ENCODE measurements around the gene CPNE4.
"Not testable (repeated sequence)": the region's sequence is repeated elsewhere in the genome, so short reads cannot be mapped to it uniquely, and the experiment has no call there.

CPNE4 gene

DNA sequence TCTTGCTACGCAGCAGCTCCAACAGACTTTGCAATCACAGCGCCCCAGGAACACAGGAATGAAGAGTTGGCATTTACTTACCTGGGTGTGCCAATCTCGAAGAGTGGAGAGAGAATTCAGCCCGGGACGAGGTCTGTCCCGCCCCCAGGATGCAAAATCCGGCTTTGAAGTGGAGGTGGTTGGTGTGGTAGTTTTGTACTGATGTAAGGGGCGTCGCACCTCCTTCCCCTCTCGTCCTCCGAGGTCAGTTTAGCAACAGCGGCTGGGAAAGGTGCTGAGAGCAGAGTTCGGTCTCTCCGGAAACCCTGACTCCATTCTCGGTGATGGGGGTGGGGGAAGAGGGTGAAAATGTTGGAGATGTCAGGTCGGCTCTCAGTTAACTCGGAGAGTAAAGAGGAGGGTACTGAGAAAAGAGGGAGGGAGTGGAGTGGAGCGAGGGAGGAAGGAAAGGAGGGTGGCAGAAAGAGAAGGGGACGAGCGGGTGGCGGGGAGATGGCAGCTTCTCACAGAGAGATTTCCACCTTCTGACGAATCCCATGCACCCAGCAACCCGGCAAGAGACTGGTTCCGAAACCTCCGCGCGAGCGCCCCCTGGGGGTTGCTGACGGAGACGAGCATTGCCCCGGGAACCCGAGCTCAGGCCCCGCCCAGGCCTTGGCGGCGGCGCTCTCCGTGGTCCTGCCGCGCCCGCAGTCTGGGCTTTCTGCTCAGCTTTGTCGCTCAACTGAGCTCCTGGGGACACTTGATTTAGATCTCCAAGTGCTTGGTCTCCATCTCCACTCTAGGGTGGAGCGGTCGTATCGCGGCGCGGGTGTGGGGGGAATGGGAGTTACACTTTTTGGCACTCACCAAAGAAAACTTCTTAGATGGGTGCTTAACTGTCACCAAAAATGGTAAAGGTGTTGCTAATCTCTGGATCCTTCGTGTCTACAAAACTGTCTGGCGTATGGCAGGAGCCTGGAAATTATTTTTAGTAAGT is at the start of gene CPNE4:
TSS of gene CPNE4 (minus strand) at position 529 of the 979 bp plus-strand sequence.
- no peaks in the 10 kb centered on the region for H3K9me3 ChIP-seq (ENCODE audit: low read length)
- H3K36me3 ChIP-seq (ENCODE audit: insufficient read depth, low read length), result no peaks in the 10 kb centered on the region
- peaks cover 16 to 29% of the 10 kb centered on the region in 2 donors for H3K27me3 ChIP-seq (ENCODE audit: control insufficient read depth in 1 of 2, insufficient read depth in 2 of 2, low read length in 2 of 2)
- H3K9ac ChIP-seq (ENCODE audit: low read length), result no peak within 1 kb of the TSS
- H3K4me3 ChIP-seq (ENCODE audit: low read depth in 1 of 2, low read length in 2 of 2), result no peak within 1 kb of the TSS
- H3K4me1 ChIP-seq (ENCODE audit: insufficient read depth, low read length), result no peaks in the 10 kb centered on the region
- no peak within 1 kb of the TSS for H3K27ac ChIP-seq (ENCODE audit: low read depth, low read length)

DNA sequence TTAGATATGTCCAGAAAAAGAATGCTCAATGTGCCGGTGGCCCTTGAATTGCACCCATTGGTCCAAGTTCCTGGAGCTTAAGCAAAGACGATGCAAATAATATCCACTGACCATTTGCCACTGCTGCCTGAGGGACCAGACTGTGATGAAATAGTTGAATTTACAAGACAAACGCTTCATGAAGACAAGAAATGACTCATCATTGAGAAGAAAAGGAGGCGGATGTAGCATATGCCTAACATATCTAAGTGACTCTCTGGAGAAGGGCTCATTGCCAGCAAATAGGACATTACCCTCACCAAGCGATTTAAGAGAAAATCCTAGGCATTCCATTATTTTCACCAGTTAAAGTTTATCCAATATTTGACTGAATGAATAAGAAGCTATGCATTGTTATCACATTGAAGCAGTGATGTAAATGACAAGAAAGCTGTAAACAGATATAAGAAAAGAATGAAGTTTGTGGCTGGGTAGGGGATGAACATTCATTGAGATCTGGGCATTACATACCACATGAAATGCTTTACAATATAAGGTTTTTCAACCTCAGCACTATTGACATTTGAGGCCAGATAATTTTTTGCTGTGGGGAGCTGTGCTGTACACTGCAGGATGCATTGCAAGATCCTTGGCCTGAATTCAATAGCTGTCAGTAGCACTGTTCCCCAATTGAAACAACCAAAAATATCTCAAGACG is 48.9 kb upstream of the CPNE4 start:
- Histone ChIP-seq H3K9me3 (ENCODE audit: low read length) (no peaks in the 10 kb centered on the region), H3K27ac (ENCODE audit: low read depth, low read length) (no peak overlapping the region), H3K36me3 (ENCODE audit: insufficient read depth, low read length) (no peaks in the 10 kb centered on the region)

DNA sequence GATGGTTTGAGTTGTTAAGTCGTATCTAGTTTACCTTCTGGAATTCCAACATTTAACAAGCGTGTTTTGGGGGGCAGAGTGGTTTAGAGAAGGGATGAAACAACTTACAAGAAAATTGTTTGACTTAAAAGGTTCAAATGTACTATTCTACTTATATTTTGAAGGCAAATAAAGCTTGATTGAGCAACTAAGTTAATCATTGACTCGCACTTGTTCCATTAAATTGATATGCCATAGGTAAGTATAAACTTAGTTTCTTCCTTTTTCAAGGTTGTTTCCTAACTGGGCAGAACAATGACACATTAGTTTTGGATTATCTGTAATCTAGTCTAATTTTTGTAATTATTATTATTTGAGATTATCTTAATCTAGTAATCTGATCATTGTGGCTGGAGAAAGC is 48.3 kb upstream of the CPNE4 start:
- no peaks in the 10 kb centered on the region for H3K9me3 ChIP-seq (ENCODE audit: low read length)
- no peaks in the 10 kb centered on the region for H3K4me1 ChIP-seq (ENCODE audit: insufficient read depth, low read length)
- H3K9ac ChIP-seq (ENCODE audit: low read length), result no peak overlapping the region
- no peaks in the 10 kb centered on the region for H3K36me3 ChIP-seq (ENCODE audit: insufficient read depth, low read length)
- H3K27me3 ChIP-seq (ENCODE audit: control insufficient read depth in 1 of 2, insufficient read depth in 2 of 2, low read length in 2 of 2), result no peaks in the 10 kb centered on the region
- no peak overlapping the region for H3K4me3 ChIP-seq (ENCODE audit: low read depth in 1 of 2, low read length in 2 of 2)
- H3K27ac ChIP-seq (ENCODE audit: low read depth, low read length), result no peak overlapping the region

More for the DNA sequence above, 48.9 kb upstream of the CPNE4 start:
- Histone ChIP-seq H3K27me3 (ENCODE audit: control insufficient read depth in 1 of 2, insufficient read depth in 2 of 2, low read length in 2 of 2) (no peaks in the 10 kb centered on the region), H3K9ac (ENCODE audit: low read length) (no peak overlapping the region), H3K4me3 (ENCODE audit: low read depth in 1 of 2, low read length in 2 of 2) (no peak overlapping the region), H3K4me1 (ENCODE audit: insufficient read depth, low read length) (no peaks in the 10 kb centered on the region)

DNA sequence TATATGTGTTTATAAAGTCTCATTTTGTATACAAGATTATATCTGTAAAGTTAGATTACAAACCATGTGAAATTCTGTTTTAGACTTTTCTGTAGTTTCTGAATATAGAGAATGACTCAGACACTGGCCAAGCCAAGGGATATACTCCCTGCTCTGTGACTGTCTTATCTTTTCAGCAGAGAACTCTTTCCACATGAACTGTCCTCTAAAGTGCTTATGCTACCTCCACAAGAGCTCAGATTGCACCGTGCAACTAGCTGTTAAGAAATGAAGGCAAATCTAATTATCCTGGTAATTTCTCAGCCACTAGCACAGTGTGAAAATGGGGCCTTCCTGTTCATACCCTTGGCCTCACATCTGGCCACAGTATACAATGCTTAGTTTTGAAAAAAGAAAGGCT is 44.3 kb upstream of the CPNE4 start:
- Histone ChIP-seq H3K9me3 (ENCODE audit: low read length) (no peaks in the 10 kb centered on the region), H3K9ac (ENCODE audit: low read length) (no peak overlapping the region), H3K36me3 (ENCODE audit: insufficient read depth, low read length) (no peaks in the 10 kb centered on the region)

DNA sequence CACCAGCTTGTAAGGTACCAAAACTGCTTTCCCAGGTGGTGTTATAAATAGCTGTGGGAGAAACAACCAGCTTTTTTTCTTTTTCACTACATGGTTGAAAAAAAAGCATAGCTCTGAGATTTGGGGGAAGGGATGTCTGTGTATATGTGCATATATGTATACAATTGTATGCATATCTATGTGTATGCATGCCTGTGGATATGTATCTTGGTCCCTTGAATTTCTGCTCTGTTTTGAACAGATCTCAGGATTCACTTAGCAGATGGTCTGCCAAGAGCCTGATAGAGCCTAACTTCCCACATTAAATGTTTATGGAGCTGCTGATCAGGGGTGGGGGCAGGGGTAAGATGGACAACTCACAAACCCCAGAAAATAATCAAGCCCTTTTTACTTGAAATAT is 39.0 kb upstream of the CPNE4 start:
- no peaks in the 10 kb centered on the region for H3K4me1 ChIP-seq (ENCODE audit: insufficient read depth, low read length)
- no peak overlapping the region for H3K9ac ChIP-seq (ENCODE audit: low read length)
- no peaks in the 10 kb centered on the region for H3K9me3 ChIP-seq (ENCODE audit: low read length)
- no peaks in the 10 kb centered on the region for H3K27me3 ChIP-seq (ENCODE audit: control insufficient read depth in 1 of 2, insufficient read depth in 2 of 2, low read length in 2 of 2)
- H3K4me3 ChIP-seq (ENCODE audit: low read depth in 1 of 2, low read length in 2 of 2), result no peak overlapping the region
- no peaks in the 10 kb centered on the region for H3K36me3 ChIP-seq (ENCODE audit: insufficient read depth, low read length)
- no peak overlapping the region for H3K27ac ChIP-seq (ENCODE audit: low read depth, low read length)

More for the DNA sequence above, 44.3 kb upstream of the CPNE4 start:
- H3K27ac ChIP-seq (ENCODE audit: low read depth, low read length), result no peak overlapping the region
- no peaks in the 10 kb centered on the region for H3K27me3 ChIP-seq (ENCODE audit: control insufficient read depth in 1 of 2, insufficient read depth in 2 of 2, low read length in 2 of 2)
- H3K4me1 ChIP-seq (ENCODE audit: insufficient read depth, low read length), result no peaks in the 10 kb centered on the region
- no peak overlapping the region for H3K4me3 ChIP-seq (ENCODE audit: low read depth in 1 of 2, low read length in 2 of 2)

DNA sequence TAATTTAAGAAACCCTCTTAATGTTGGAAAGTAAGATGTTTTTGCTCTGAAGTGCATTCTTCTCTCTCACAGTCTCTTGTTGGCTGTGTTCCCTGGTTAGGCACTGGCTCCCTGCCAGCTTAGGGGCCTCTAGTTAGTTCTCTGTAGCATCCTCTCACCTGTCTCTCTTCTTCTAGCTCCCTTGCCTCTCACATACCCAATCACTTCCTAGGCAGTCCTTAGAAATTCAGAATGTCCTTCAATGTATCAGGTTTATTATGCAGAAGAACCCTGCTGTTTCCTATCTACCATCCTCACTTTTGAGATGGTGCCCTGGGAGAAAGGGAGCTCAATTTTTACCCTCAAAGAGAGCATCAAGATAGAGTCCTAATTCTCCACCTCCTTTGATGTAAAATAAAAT is 36.2 kb upstream of the CPNE4 start:
- no peaks in the 10 kb centered on the region for H3K36me3 ChIP-seq (ENCODE audit: insufficient read depth, low read length)
- no peak overlapping the region for H3K4me3 ChIP-seq (ENCODE audit: low read depth in 1 of 2, low read length in 2 of 2)
- H3K4me1 ChIP-seq (ENCODE audit: insufficient read depth, low read length), result no peaks in the 10 kb centered on the region
- H3K27me3 ChIP-seq (ENCODE audit: control insufficient read depth in 1 of 2, insufficient read depth in 2 of 2, low read length in 2 of 2), result no peaks in the 10 kb centered on the region
- no peak overlapping the region for H3K9ac ChIP-seq (ENCODE audit: low read length)
- H3K27ac ChIP-seq (ENCODE audit: low read depth, low read length), result no peak overlapping the region
- no peaks in the 10 kb centered on the region for H3K9me3 ChIP-seq (ENCODE audit: low read length)

DNA sequence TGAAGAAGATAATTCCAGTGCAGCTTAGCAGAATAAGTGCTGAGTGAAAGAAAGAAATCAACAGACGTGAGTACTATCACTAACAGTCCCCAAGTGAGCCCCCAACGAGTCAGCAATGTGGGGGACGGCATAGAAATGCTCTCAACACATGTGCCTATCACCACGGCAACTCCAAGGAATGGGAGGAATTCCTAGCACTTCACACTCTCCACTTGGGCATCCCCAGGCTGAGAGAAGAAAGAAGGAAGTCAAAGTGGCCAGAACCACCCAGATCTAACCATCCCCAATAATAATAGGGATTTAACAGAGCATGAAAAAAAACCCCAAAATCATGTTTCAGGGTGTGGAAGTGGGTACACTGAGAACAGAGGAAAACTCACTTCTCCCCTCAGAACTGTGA is 29.3 kb upstream of the CPNE4 start:
- no peaks in the 10 kb centered on the region for H3K36me3 ChIP-seq (ENCODE audit: insufficient read depth, low read length)
- no peak overlapping the region for H3K27ac ChIP-seq (ENCODE audit: low read depth, low read length)
- H3K27me3 ChIP-seq (ENCODE audit: control insufficient read depth in 1 of 2, insufficient read depth in 2 of 2, low read length in 2 of 2), result no peaks in the 10 kb centered on the region
- no peak overlapping the region for H3K4me3 ChIP-seq (ENCODE audit: low read depth in 1 of 2, low read length in 2 of 2)
- no peak overlapping the region for H3K9ac ChIP-seq (ENCODE audit: low read length)
- H3K4me1 ChIP-seq (ENCODE audit: insufficient read depth, low read length), result no peaks in the 10 kb centered on the region
- no peaks in the 10 kb centered on the region for H3K9me3 ChIP-seq (ENCODE audit: low read length)

DNA sequence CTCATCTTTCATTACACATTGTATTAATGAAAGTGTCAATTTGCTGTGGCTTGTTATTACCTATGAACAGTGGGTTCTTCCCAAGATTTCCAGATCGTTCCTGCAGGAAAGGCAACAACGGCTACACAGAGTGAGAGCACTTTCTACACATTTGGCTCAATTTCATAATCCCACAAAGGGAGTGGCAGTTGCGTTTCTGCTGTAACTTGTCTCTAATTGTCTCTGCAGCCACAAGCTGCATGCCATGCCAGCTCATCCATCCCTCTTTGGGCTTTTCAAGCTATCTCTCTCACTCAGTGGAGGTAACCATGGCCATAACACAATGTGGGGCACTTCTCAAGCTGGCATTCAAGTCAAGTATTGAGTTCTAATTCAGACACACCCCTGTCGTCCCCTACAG is 27.7 kb upstream of the CPNE4 start:
- Histone ChIP-seq H3K9me3 (ENCODE audit: low read length) (no peaks in the 10 kb centered on the region), H3K27ac (ENCODE audit: low read depth, low read length) (no peak overlapping the region), H3K4me1 (ENCODE audit: insufficient read depth, low read length) (no peaks in the 10 kb centered on the region), H3K4me3 (ENCODE audit: low read depth in 1 of 2, low read length in 2 of 2) (no peak overlapping the region), H3K36me3 (ENCODE audit: insufficient read depth, low read length) (no peaks in the 10 kb centered on the region), H3K27me3 (ENCODE audit: control insufficient read depth in 1 of 2, insufficient read depth in 2 of 2, low read length in 2 of 2) (no peaks in the 10 kb centered on the region), H3K9ac (ENCODE audit: low read length) (no peak overlapping the region)

DNA sequence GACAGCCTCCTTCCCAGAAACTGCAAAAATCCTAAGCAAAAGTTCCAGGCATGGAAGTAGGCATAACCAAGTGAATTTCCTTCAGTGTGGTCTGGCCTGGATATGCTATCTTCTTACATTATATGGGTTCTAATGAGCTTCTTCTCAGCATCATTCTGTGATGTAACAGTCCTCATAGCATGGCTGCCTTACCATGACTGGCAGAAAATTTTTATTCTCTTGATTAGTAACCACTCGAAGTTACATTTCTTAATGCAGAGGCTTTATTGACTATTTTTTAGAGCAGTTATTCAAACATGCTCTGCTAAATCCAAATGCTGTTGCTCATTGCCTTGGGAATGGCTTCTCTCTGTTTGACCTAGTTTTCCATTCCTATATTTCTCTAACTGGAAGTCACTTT is 21.1 kb upstream of the CPNE4 start:
- Histone ChIP-seq H3K9ac (ENCODE audit: low read length) (no peak overlapping the region), H3K27me3 (ENCODE audit: control insufficient read depth in 1 of 2, insufficient read depth in 2 of 2, low read length in 2 of 2) (no peaks in the 10 kb centered on the region), H3K4me1 (ENCODE audit: insufficient read depth, low read length) (no peaks in the 10 kb centered on the region), H3K36me3 (ENCODE audit: insufficient read depth, low read length) (no peaks in the 10 kb centered on the region), H3K27ac (ENCODE audit: low read depth, low read length) (no peak overlapping the region), H3K9me3 (ENCODE audit: low read length) (no peaks in the 10 kb centered on the region), H3K4me3 (ENCODE audit: low read depth in 1 of 2, low read length in 2 of 2) (no peak overlapping the region)

DNA sequence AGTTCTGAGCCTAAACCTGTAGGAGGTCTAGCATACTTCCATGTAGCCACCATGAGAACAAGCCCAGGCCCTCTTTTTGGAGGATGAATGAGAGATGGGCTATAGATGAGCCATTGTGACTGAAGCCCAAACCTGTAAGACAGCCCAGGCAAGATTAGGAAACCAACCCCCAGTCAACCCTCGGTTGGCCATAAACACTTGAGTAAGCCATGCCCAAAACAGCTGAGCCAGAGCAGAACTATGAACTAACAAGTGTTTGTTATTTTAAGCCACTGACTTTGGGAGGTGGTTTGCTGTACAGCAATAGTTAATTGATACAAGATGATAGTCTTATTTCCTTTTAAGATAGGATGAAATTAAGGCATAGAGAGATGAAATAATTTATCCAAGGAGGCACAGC is 12.4 kb upstream of the CPNE4 start:
- Histone ChIP-seq H3K27ac (ENCODE audit: low read depth, low read length) (no peak overlapping the region), H3K4me3 (ENCODE audit: low read depth in 1 of 2, low read length in 2 of 2) (no peak overlapping the region), H3K9ac (ENCODE audit: low read length) (no peak overlapping the region), H3K4me1 (ENCODE audit: insufficient read depth, low read length) (no peaks in the 10 kb centered on the region), H3K9me3 (ENCODE audit: low read length) (no peaks in the 10 kb centered on the region), H3K27me3 (ENCODE audit: control insufficient read depth in 1 of 2, insufficient read depth in 2 of 2, low read length in 2 of 2) (no peaks in the 10 kb centered on the region), H3K36me3 (ENCODE audit: insufficient read depth, low read length) (no peaks in the 10 kb centered on the region)

DNA sequence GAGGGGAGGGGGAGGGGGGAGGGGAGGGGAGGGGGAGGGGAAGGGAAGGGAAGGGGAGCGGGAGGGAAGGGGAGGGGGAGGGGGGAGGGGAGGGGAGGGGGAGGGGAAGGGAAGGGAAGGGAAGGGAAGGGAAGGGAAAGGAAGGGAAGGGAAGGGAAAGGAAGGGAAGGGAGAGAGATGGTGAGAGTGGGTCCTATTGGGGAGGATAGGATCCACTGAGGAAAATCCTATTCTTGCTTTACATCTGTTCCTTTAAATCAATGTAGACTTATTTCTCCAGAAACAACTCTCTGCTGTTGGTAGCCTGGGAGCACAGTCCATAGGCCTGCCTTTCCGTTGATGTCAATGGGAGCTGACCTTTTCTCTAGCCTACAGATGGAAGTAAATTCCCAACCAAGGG is 10.1 kb upstream of the CPNE4 start:
- not testable (repeated sequence) for H3K9me3 ChIP-seq (ENCODE audit: low read length); H3K4me1 ChIP-seq (ENCODE audit: insufficient read depth, low read length); H3K4me3 ChIP-seq (ENCODE audit: low read depth in 1 of 2, low read length in 2 of 2); H3K9ac ChIP-seq (ENCODE audit: low read length); H3K27ac ChIP-seq (ENCODE audit: low read depth, low read length); H3K27me3 ChIP-seq (ENCODE audit: control insufficient read depth in 1 of 2, insufficient read depth in 2 of 2, low read length in 2 of 2); H3K36me3 ChIP-seq (ENCODE audit: insufficient read depth, low read length)
